Esophagus mucosa (tissue), 1 donor: ENCODE measurements around the gene ZNF586. TPM values are rescaled to one million over a fixed set of nuclear protein-coding genes. Genes with fewer than 3 reads are reported as not detected.
A peak's percentile ranks its signal among the peaks of the same experiment; 100 is the strongest.

Experiments
- ATAC-seq: fragments of 200-7000 bp; cut with Tn5 transposase; one replicate; pipeline ENCODE4 v1.9.1; 2020
- total RNA-seq: library from RNA; stranded (reverse); gene quantifications from one replicate; pipeline ENCODE4 v1.2.4, GENCODE V29; 2023
- donor health status: DM: yes; HTN: yes; CAD: no.

The ZNF586 gene
- total RNA-seq, 1 donor from 2014 or later: 9.4 TPM

DNA sequence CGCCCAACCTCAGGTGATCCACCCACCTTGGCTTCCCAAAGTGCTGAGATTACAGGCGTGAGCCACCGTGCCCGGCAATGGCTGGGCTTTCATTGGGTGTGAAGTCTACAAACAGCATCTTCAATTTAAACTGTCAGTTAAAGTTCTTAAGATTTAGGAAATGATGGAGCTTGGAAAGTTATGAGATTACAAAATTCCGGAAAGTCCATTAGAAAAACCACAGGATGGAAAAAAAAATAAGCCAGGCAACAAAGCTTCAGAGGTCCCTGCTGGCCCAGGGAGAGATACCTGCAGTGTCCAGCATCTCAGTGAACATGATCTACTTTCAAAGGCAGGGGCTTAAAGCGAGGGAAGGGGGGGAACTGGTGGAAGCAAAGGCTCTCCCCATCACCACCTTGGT lies 56.0 kb downstream of the ZNF586 start:
- no peak for ATAC-seq

GRCh38 chr19:57829316-57829715 lies 59.8 kb downstream of the ZNF586 start:
- ATAC-seq: no peak

DNA sequence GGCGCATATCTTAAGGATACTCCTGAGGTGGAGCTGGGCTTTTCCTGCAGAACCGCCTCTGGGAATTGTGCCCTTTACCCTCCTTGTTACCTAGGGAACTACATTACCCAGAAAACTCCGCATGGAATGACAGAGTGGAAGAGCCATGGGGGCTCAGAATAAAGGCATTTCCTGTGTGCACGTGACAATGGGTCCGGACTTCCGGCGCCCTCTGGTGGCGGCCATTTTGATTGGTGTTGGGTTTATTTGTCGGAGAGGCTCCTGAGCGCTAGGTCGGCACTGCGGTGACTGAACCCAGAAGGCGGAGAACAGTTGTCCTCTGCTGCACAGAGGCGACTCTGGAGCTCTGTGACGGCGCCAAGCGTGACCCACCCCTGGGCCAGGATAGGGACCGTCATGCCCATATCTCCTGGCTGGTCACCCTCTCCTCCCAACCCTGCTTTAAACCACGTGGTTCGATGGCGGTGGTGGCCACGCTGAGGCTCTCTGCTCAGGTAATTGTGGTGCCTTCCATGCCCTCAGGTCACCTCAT lies 60.7 kb downstream of the ZNF586 start, which contains the start of gene ZNF587B:
Gene ZNF587B (plus strand): TSS at position 229 of the 532 bp plus-strand sequence. CDS start 230 bp downstream, at position 459.
- ATAC-seq: peak; percentile 53

Other genes with a start within 250 kb of the ZNF586 start
- 1.6 TPM for gene ZNF549, start 242.3 kb upstream of the ZNF586 start, total RNA-seq
- gene ZNF550, start 209.8 kb upstream of the ZNF586 start, total RNA-seq: 2.7 TPM
- 6.4 TPM for gene ZNF416, start 190.8 kb upstream of the ZNF586 start, total RNA-seq
- gene ZIK1, start 185.5 kb upstream of the ZNF586 start, total RNA-seq: 1.1 TPM
- 2.1 TPM for gene ZNF530, start 169.8 kb upstream of the ZNF586 start, total RNA-seq
- gene ZNF134, start 155.4 kb upstream of the ZNF586 start, total RNA-seq: 9.6 TPM
- gene ZNF211, start 136.5 kb upstream of the ZNF586 start, total RNA-seq: 4.0 TPM
- not detected for gene ZSCAN4, start 100.7 kb upstream of the ZNF586 start, total RNA-seq
- 4.9 TPM for gene ZNF551, start 87.7 kb upstream of the ZNF586 start, total RNA-seq
- gene ZNF154, start 60.5 kb upstream of the ZNF586 start, total RNA-seq: 0.60 TPM
- gene ZNF671, start 42.1 kb upstream of the ZNF586 start, total RNA-seq: 2.0 TPM
- 6.8 TPM for gene ZNF776, start 22.9 kb upstream of the ZNF586 start, total RNA-seq
- 7.9 TPM for gene ZNF552, start 45.2 kb downstream of the ZNF586 start, total RNA-seq
- 9.3 TPM for gene ZNF587B, start 60.6 kb downstream of the ZNF586 start, total RNA-seq
- 16.3 TPM for gene ZNF587, start 80.2 kb downstream of the ZNF586 start, total RNA-seq
- 6.5 TPM for gene ZNF814, start 119.4 kb downstream of the ZNF586 start, total RNA-seq
- 5.7 TPM for gene ZNF417, start 146.9 kb downstream of the ZNF586 start, total RNA-seq
- gene ZNF418, start 165.7 kb downstream of the ZNF586 start, total RNA-seq: 0.76 TPM
- 2.6 TPM for gene ZNF256, start 178.0 kb downstream of the ZNF586 start, total RNA-seq
- 0.48 TPM for gene C19orf18, start 204.9 kb downstream of the ZNF586 start, total RNA-seq
- 5.4 TPM for gene ZNF606, start 233.1 kb downstream of the ZNF586 start, total RNA-seq